ENCODE measurements around the gene IRGC. TPM values are rescaled to one million over a fixed set of nuclear protein-coding genes. Genes with fewer than 3 reads are reported as not detected.

Gene IRGC
- total RNA-seq, 3 donors from 2014 or later = not detected

- Histone ChIP-seq H3K27ac (peak overlapping the region; percentile 86 to 88), H3K9me3 (no peaks in the 10 kb centered on the region), H3K27me3 (no peaks in the 10 kb centered on the region), H3K4me3 (no peak overlapping the region), H3K36me3 (peaks cover 7% of the 10 kb centered on the region), H3K4me1 (no peaks in the 10 kb centered on the region)
- intact Hi-C loops (cut with DNase I; ENCODE audit: low total_unique reads) = no loop called here
- no peak for DNase-seq (ENCODE audit: low spot score in 2 of 2)
- TF ChIP-seq, protein P1, sequence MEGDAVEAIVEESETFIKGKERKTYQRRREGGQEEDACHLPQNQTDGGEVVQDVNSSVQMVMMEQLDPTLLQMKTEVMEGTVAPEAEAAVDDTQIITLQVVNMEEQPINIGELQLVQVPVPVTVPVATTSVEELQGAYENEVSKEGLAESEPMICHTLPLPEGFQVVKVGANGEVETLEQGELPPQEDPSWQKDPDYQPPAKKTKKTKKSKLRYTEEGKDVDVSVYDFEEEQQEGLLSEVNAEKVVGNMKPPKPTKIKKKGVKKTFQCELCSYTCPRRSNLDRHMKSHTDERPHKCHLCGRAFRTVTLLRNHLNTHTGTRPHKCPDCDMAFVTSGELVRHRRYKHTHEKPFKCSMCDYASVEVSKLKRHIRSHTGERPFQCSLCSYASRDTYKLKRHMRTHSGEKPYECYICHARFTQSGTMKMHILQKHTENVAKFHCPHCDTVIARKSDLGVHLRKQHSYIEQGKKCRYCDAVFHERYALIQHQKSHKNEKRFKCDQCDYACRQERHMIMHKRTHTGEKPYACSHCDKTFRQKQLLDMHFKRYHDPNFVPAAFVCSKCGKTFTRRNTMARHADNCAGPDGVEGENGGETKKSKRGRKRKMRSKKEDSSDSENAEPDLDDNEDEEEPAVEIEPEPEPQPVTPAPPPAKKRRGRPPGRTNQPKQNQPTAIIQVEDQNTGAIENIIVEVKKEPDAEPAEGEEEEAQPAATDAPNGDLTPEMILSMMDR (IDR thresholded peaks at IDR 0.05) = no peak
- TF ChIP-seq POLR2AphosphoS5 (IDR thresholded peaks at IDR 0.05) (no peak), POLR2A (IDR thresholded peaks at IDR 0.05) (no peak)
Measured at GRCh38 chr19:43738780-43739211, 22.9 kb downstream of the IRGC start.

GRCh38 chr19:43739439-43740235, 23.8 kb downstream of the IRGC start:
- DNase-seq (ENCODE audit: low spot score in 2 of 2) = peak; percentile 62 to 64
- Histone ChIP-seq H3K36me3 (peaks cover 7% of the 10 kb centered on the region), H3K9me3 (no peaks in the 10 kb centered on the region), H3K27me3 (no peaks in the 10 kb centered on the region), H3K4me3 (no peak overlapping the region), H3K27ac (peak overlapping the region; percentile 86 to 88), H3K4me1 (no peaks in the 10 kb centered on the region)
- TF ChIP-seq, protein P1 (IDR thresholded peaks at IDR 0.05) = no peak
- no peak for TF ChIP-seq POLR2A (IDR thresholded peaks at IDR 0.05)
- TF ChIP-seq POLR2AphosphoS5 (IDR thresholded peaks at IDR 0.05) = no peak
- intact Hi-C loops (cut with DNase I; ENCODE audit: low total_unique reads) = no loop called here

- Histone ChIP-seq H3K36me3 (peaks cover 4% of the 10 kb centered on the region), H3K4me3 (no peak overlapping the region), H3K27ac (peak overlapping the region; percentile 86 to 88), H3K27me3 (no peaks in the 10 kb centered on the region), H3K9me3 (no peaks in the 10 kb centered on the region), H3K4me1 (no peaks in the 10 kb centered on the region)
- TF ChIP-seq POLR2A (IDR thresholded peaks at IDR 0.05) (no peak), POLR2AphosphoS5 (IDR thresholded peaks at IDR 0.05) (no peak)
- TF ChIP-seq, protein P1 (IDR thresholded peaks at IDR 0.05) = no peak
- DNase-seq (ENCODE audit: low spot score in 2 of 2) = no peak
- intact Hi-C loops (cut with DNase I; ENCODE audit: low total_unique reads) = no loop called here
Measured at GRCh38 chr19:43741075-43741825, 25.4 kb downstream of the IRGC start.

- Histone ChIP-seq H3K36me3 (peaks cover 9% of the 10 kb centered on the region), H3K9me3 (no peaks in the 10 kb centered on the region), H3K4me1 (no peaks in the 10 kb centered on the region), H3K4me3 (no peak overlapping the region), H3K27me3 (no peaks in the 10 kb centered on the region), H3K27ac (no peak overlapping the region)
- intact Hi-C loops (cut with DNase I; ENCODE audit: low total_unique reads) = no loop called here
- TF ChIP-seq POLR2AphosphoS5 (IDR thresholded peaks at IDR 0.05) = no peak
- no peak for DNase-seq (ENCODE audit: low spot score in 2 of 2)
Measured at GRCh38 chr19:43743059-43743458, 27.2 kb downstream of the IRGC start.

DNA sequence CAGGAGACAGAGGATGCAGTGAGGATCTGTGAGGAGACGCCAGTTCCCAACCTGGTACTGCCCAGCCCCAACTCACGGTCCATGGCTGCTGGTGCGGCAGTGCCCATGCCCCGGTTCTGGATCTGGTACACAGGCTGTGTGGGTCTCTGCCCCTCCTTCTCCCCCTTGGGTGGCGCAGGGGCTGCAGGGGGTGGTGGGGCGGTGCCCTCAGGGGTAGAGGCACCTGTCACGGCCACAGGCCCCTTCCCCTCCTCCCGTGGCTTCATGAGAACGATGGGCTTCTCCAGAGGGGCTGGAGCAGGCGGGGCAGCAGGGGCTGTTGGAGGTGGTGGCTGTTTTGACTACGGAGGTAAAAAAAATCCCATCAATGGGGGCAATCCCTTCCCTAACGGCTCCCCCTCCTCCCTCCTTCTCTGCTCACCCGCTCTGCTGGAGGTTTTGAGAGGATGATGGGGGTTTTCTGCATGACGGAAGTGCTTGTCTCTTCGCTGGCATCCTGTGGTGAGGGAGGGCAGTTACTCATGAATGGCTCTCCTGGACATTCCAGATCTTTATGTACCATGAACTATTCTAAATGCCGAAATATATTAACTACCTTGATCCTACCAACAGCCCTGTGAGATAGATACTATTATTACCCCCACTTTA, 31.8 kb downstream of the IRGC start:
- Histone ChIP-seq H3K27ac (no peak overlapping the region), H3K36me3 (peaks cover 9% of the 10 kb centered on the region), H3K9me3 (no peaks in the 10 kb centered on the region), H3K4me1 (no peaks in the 10 kb centered on the region), H3K27me3 (no peaks in the 10 kb centered on the region), H3K4me3 (no peak overlapping the region)
- intact Hi-C loops (cut with DNase I; ENCODE audit: low total_unique reads) = no loop called here
- TF ChIP-seq, protein P1 (IDR thresholded peaks at IDR 0.05) = no peak
- TF ChIP-seq POLR2A (IDR thresholded peaks at IDR 0.05) = no peak
- no peak for TF ChIP-seq POLR2AphosphoS5 (IDR thresholded peaks at IDR 0.05)
- no peak for DNase-seq (ENCODE audit: low spot score in 2 of 2)
